ENCODE measurements around the gene LUC7L3.

- TF ChIP-seq CTCF (IDR thresholded peaks at IDR 0.05; ENCODE audit: low read length): no peak
- TF ChIP-seq EZH2 (IDR thresholded peaks at IDR 0.05; ENCODE audit: borderline replicate concordance, low read length): no peak
Measured at GRCh38 chr17:50764734-50765149, 45.3 kb downstream of the LUC7L3 start.

Data from OCI-LY1 (cell line).